GM23338 (cell line): Measurements from ENCODE around the gene RNF5. TPM values are rescaled to one million over a fixed set of nuclear protein-coding genes. Genes with fewer than 3 reads are reported as not detected.

Source experiments
- ATAC-seq: fragments of 200-7000 bp; cut with Tn5 transposase; 3 replicates; pipeline ENCODE4 v1.9.1; 2020
- DNase-seq: peaks from one replicate; pipeline ENCODE4 v3.0.0-alpha.2; 2015; ENCODE audit warnings: low spot score
- H2AFZ ChIP-seq: fragments of 200-600 bp; sonication (generic); 2 replicates; pipeline ENCODE4 v1.8.0; 2016; ENCODE audit warnings: antibody characterized with exemption, mild to moderate bottlenecking, moderate library complexity
- H3F3A ChIP-seq: fragments of 200-600 bp; sonication (generic); replicated peaks from 2 replicates; pipeline ENCODE4 v1.8.0; 2017; ENCODE audit warnings: antibody characterized with exemption, mixed run types, low read depth
- H3K27ac ChIP-seq: fragments of 200-600 bp; sonication (generic); 2 replicates; pipeline ENCODE4 v1.6.1; 2016; ENCODE audit warnings: low read depth
- H3K27me3 ChIP-seq: fragments of 200-600 bp; sonication (generic); 2 replicates; pipeline ENCODE4 v1.8.0; 2016; ENCODE audit warnings: mild to moderate bottlenecking, mixed run types, moderate library complexity; ENCODE audit not compliant: insufficient read depth
- H3K36me3 ChIP-seq: fragments of 200-600 bp; sonication (generic); 2 replicates; pipeline ENCODE4 v1.8.0; 2016; ENCODE audit warnings: mild to moderate bottlenecking; ENCODE audit not compliant: insufficient read depth
- H3K4me1 ChIP-seq: fragments of 200-600 bp; sonication (generic); 2 replicates; pipeline ENCODE4 v1.8.0; 2016; ENCODE audit warnings: mild to moderate bottlenecking, moderate library complexity; ENCODE audit not compliant: insufficient read depth
- H3K4me2 ChIP-seq: fragments of 200-600 bp; sonication (generic); 2 replicates; pipeline ENCODE4 v1.7.1; 2017; ENCODE audit warnings: mixed run types
- H3K4me3 ChIP-seq: fragments of 200-600 bp; sonication (generic); 2 replicates; pipeline ENCODE4 v1.6.1; 2016; ENCODE audit warnings: mixed run types
- H3K79me2 ChIP-seq: fragments of 200-600 bp; sonication (generic); replicated peaks from 2 replicates; pipeline ENCODE4 v1.8.0; 2017; ENCODE audit warnings: mild to moderate bottlenecking; ENCODE audit not compliant: insufficient read depth
- H3K9me2 ChIP-seq: fragments of 200-600 bp; sonication (generic); 2 replicates; pipeline ENCODE4 v1.8.0; 2017; ENCODE audit not compliant: insufficient read depth
- H4K20me1 ChIP-seq: fragments of 200-600 bp; sonication (generic); replicated peaks from 2 replicates; pipeline ENCODE4 v1.8.0; 2017; ENCODE audit warnings: mild to moderate bottlenecking; ENCODE audit not compliant: insufficient read depth
- H3K27ac Mint-ChIP-seq: 2 replicates; pipeline ENCODE4 v1.8.0; 2020; ENCODE audit warnings: inconsistent platforms, mild to moderate bottlenecking, moderate library complexity, mixed read lengths
- H3K27me3 Mint-ChIP-seq: 3 replicates; pipeline ENCODE4 v1.8.0; 2022; ENCODE audit warnings: low read depth, mild to moderate bottlenecking, moderate library complexity, mixed read lengths, inconsistent platforms; ENCODE audit not compliant: insufficient read depth, poor library complexity
- H3K36me3 Mint-ChIP-seq: 3 replicates; pipeline ENCODE4 v1.8.0; 2021; ENCODE audit warnings: low read depth, mild to moderate bottlenecking, inconsistent platforms, moderate library complexity, mixed read lengths
- H3K4me1 Mint-ChIP-seq: 3 replicates; pipeline ENCODE4 v1.8.0; 2020; ENCODE audit warnings: mild to moderate bottlenecking, inconsistent platforms, mixed read lengths
- H3K4me3 Mint-ChIP-seq: 3 replicates; pipeline ENCODE4 v1.8.0; 2021; ENCODE audit warnings: moderate library complexity, mild to moderate bottlenecking, inconsistent platforms, mixed read lengths
- H3K9me3 Mint-ChIP-seq: 3 replicates; pipeline ENCODE4 v1.8.0; 2020; ENCODE audit warnings: moderate library complexity, mild to moderate bottlenecking, inconsistent platforms, mixed read lengths
- CREB1 ChIP-seq: fragments of 250-450 bp; sonication (Bioruptor Pico); IDR thresholded peaks from 2 replicates; pipeline ENCODE4 v1.5.0; 2020; ENCODE audit warnings: low read depth, mild to moderate bottlenecking, moderate library complexity
- CTCF ChIP-seq, 2 experiments: fragments of 200-600 bp in 1 of 2; sonication (generic) in 1 of 2; conservative IDR thresholded peaks; 2 replicates each; pipeline versions ENCODE4 v1.5.1 to v1.6.1; 2016 to 2017; ENCODE audit warnings: antibody characterized with exemption in 2 of 2, low read depth in 2 of 2, mild to moderate bottlenecking in 2 of 2, moderate library complexity in 1 of 2
- ETS1 ChIP-seq: IDR thresholded peaks from 2 replicates; pipeline ENCODE4 v1.6.1; 2016; ENCODE audit warnings: antibody characterized with exemption
- EZH2 ChIP-seq: fragments of 200-600 bp; sonication (generic); IDR thresholded peaks from one replicate; pipeline ENCODE4 v1.8.0; 2017; ENCODE audit warnings: antibody characterized with exemption, mild to moderate bottlenecking, low read depth; ENCODE audit not compliant: unreplicated experiment
- EZH2phosphoT487 ChIP-seq: fragments of 200-600 bp; sonication (generic); IDR thresholded peaks from one replicate; pipeline ENCODE4 v1.8.1; 2018; ENCODE audit warnings: antibody characterized with exemption; ENCODE audit not compliant: unreplicated experiment
- JUNB ChIP-seq: IDR thresholded peaks from one replicate; pipeline ENCODE4 v1.6.1; 2016; ENCODE audit warnings: antibody characterized with exemption; ENCODE audit not compliant: unreplicated experiment
- NANOG ChIP-seq: IDR thresholded peaks from 2 replicates; pipeline ENCODE4 v1.6.1; 2016; ENCODE audit warnings: antibody characterized with exemption, borderline replicate concordance
- POLR2AphosphoS5 ChIP-seq: IDR thresholded peaks from 2 replicates; pipeline ENCODE4 v1.6.1; 2016; ENCODE audit warnings: antibody characterized with exemption, low read depth
- STAT1 ChIP-seq: IDR thresholded peaks from one replicate; pipeline ENCODE4 v1.6.1; 2016; ENCODE audit warnings: antibody characterized with exemption; ENCODE audit not compliant: unreplicated experiment
- ZNF114 ChIP-seq: fragments of 250-450 bp; sonication (Bioruptor Pico); IDR thresholded peaks from 2 replicates; pipeline ENCODE4 v1.5.0; 2020; ENCODE audit warnings: mild to moderate bottlenecking, moderate library complexity
- ZNF331 ChIP-seq: fragments of 250-450 bp; sonication (Bioruptor Pico); IDR thresholded peaks from 2 replicates; pipeline ENCODE4 v1.5.0; 2020; ENCODE audit warnings: low read depth, mild to moderate bottlenecking, moderate library complexity
- ZNF462 ChIP-seq: fragments of 250-450 bp; sonication (Bioruptor Pico); IDR thresholded peaks from 2 replicates; pipeline ENCODE4 v1.5.0; 2020; ENCODE audit warnings: mild to moderate bottlenecking, moderate library complexity
- polyA plus RNA-seq: library from polyadenylated mRNA; unstranded; fragments of >200 nt; fragmentation: Nextera tagmentation; extraction: Ambion mirVana; gene quantifications from 2 replicates; pipeline ENCODE4 v1.2.1, GENCODE V29; 2016
- total RNA-seq: library from RNA; depleted of rRNA; stranded (reverse); fragments of >200 nt; shearing (Covaris generic); gene quantifications from 2 replicates; pipeline ENCODE4 v1.2.3, GENCODE V29; 2014
- TF ChIP-seq, protein P1 (sequence below): IDR thresholded peaks from one replicate; pipeline ENCODE4 v1.6.1; 2018; ENCODE audit warnings: antibody characterized with exemption; ENCODE audit not compliant: unreplicated experiment

RNF5 gene
- total and polyA plus RNA-seq, 2 experiments from 2014 or later = 119 to 164 TPM

DNA sequence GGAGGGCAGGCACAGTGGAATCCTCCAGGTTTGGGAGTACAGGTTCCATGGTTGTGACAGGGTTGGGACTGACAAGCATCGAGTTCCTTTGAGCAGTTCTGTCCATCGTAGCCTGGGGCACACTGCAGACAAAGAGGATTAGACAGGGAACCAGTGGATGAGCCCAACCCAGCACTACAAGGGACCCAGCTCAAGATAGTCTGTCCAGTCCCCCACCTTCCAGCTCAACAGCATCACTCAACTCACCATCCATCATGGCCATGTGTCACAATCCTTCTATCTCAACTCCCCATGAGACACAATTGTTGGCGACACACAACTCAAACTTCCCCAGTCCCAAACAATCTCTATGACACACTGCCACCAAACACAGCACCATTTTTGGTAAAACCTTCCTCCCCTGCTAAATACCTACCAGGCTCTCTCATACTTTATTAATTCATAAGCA is 26.1 kb downstream of the RNF5 start:
- Mint-ChIP-seq H3K4me1 (no peaks in the 10 kb centered on the region; the same call in 2 of the 3 replicates), H3K9me3 (peaks cover 3% of the 10 kb centered on the region; the same call in 2 of the 3 replicates), H3K27ac (no peak overlapping the region), H3K4me3 (no peak overlapping the region), H3K27me3 (peaks cover 2% of the 10 kb centered on the region), H3K36me3 (no peaks in the 10 kb centered on the region)
- H2AFZ ChIP-seq = no peak overlapping the region
- no peaks in the 10 kb centered on the region for H3F3A ChIP-seq
- TF ChIP-seq JUNB (no peak), ZNF114 (CRISPR knock-in tag) (no peak), CTCF (conservative IDR thresholded peaks at IDR 0.05; ENCODE audit: low read depth in 2 of 2) (no peak), ZNF331 (CRISPR knock-in tag) (no peak), POLR2AphosphoS5 (no peak), CREB1 (CRISPR knock-in tag) (no peak), EZH2 (no peak), EZH2phosphoT487 (no peak), STAT1 (no peak), ETS1 (no peak), NANOG (no peak), ZNF462 (CRISPR knock-in tag) (no peak)
- TF ChIP-seq, protein P1, sequence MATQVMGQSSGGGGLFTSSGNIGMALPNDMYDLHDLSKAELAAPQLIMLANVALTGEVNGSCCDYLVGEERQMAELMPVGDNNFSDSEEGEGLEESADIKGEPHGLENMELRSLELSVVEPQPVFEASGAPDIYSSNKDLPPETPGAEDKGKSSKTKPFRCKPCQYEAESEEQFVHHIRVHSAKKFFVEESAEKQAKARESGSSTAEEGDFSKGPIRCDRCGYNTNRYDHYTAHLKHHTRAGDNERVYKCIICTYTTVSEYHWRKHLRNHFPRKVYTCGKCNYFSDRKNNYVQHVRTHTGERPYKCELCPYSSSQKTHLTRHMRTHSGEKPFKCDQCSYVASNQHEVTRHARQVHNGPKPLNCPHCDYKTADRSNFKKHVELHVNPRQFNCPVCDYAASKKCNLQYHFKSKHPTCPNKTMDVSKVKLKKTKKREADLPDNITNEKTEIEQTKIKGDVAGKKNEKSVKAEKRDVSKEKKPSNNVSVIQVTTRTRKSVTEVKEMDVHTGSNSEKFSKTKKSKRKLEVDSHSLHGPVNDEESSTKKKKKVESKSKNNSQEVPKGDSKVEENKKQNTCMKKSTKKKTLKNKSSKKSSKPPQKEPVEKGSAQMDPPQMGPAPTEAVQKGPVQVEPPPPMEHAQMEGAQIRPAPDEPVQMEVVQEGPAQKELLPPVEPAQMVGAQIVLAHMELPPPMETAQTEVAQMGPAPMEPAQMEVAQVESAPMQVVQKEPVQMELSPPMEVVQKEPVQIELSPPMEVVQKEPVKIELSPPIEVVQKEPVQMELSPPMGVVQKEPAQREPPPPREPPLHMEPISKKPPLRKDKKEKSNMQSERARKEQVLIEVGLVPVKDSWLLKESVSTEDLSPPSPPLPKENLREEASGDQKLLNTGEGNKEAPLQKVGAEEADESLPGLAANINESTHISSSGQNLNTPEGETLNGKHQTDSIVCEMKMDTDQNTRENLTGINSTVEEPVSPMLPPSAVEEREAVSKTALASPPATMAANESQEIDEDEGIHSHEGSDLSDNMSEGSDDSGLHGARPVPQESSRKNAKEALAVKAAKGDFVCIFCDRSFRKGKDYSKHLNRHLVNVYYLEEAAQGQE = no peak
- ATAC-seq (no peak), DNase-seq (no peak)
- H3K4me3 ChIP-seq = no peak overlapping the region
- no peaks in the 10 kb centered on the region for H3K36me3 ChIP-seq
- H3K4me2 ChIP-seq = no peak overlapping the region
- no peaks in the 10 kb centered on the region for H3K27me3 ChIP-seq
- no peaks in the 10 kb centered on the region for H3K79me2 ChIP-seq
- no peaks in the 10 kb centered on the region for H3K9me2 ChIP-seq
- H3K27ac ChIP-seq = no peak overlapping the region
- no peaks in the 10 kb centered on the region for H3K4me1 ChIP-seq
- no peaks in the 10 kb centered on the region for H4K20me1 ChIP-seq
